PC-3 (cell line): ENCODE data around the gene LIMK1.

Experiments used
- EZH2 ChIP-seq: fragments of 300-600 bp; sonication (generic); IDR thresholded peaks from one replicate; pipeline ENCODE4 v1.6.1; 2017; ENCODE audit warnings: antibody characterized with exemption, mild to moderate bottlenecking, low read length; ENCODE audit not compliant: unreplicated experiment
- EZH2phosphoT487 ChIP-seq: fragments of 300-600 bp; sonication (generic); IDR thresholded peaks from 2 replicates; pipeline ENCODE4 v1.6.1; 2018; ENCODE audit warnings: mild to moderate bottlenecking, antibody characterized with exemption, low read length, borderline replicate concordance
- TF ChIP-seq, protein P1 (sequence below): fragments of 300-600 bp; sonication (generic); conservative IDR thresholded peaks from 2 replicates; pipeline ENCODE4 v1.5.1; 2017; ENCODE audit warnings: antibody characterized with exemption, low read depth, mild to moderate bottlenecking, low read length

DNA sequence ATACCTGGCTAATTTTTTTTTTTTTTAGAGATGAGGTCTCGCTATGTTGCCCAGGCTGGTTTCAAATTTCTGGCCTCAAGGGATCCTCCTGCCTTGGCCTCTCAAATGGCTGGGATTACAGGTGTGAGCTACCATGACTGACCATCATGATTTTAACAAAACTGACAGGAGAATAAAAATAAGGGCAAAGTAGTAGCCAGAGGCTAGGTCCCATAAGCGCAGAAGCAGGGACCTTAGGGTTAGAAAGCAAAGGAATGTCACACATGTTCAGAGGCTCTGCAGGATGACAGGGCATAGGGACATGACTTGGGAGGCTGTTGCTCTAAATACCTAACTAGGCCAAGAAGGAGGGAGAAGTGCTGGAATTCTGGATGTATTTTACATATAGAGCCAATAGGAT, 5.1 kb upstream of the LIMK1 start:
- TF ChIP-seq, protein P1, sequence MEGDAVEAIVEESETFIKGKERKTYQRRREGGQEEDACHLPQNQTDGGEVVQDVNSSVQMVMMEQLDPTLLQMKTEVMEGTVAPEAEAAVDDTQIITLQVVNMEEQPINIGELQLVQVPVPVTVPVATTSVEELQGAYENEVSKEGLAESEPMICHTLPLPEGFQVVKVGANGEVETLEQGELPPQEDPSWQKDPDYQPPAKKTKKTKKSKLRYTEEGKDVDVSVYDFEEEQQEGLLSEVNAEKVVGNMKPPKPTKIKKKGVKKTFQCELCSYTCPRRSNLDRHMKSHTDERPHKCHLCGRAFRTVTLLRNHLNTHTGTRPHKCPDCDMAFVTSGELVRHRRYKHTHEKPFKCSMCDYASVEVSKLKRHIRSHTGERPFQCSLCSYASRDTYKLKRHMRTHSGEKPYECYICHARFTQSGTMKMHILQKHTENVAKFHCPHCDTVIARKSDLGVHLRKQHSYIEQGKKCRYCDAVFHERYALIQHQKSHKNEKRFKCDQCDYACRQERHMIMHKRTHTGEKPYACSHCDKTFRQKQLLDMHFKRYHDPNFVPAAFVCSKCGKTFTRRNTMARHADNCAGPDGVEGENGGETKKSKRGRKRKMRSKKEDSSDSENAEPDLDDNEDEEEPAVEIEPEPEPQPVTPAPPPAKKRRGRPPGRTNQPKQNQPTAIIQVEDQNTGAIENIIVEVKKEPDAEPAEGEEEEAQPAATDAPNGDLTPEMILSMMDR, result no peak
- TF ChIP-seq EZH2 (no peak), EZH2phosphoT487 (no peak)
